ENCODE data around the gene BAIAP2L1.

- no peak for TF ChIP-seq CTCF (IDR thresholded peaks at IDR 0.05)
- TF ChIP-seq EZH2 (IDR thresholded peaks at IDR 0.05), result no peak
- TF ChIP-seq EZH2phosphoT487 (IDR thresholded peaks at IDR 0.05), result no peak
These were observed 124.6 kb downstream of the BAIAP2L1 start for GRCh38 chr7:98276241-98276761.
